HepG2 (cell line): ENCODE data around the gene RARA. TPM values are rescaled to one million over a fixed set of nuclear protein-coding genes. Genes with fewer than 3 reads are reported as not detected.
A peak's percentile ranks its signal among the peaks of the same experiment; 100 is the strongest.

Source experiments
- FOXJ3 ChIP-seq: sonication (generic); formaldehyde crosslinking; IDR thresholded peaks from 2 replicates; pipeline ENCODE4 v1.4.0; 2020; ENCODE audit warnings: missing genetic modification reagents, mild to moderate bottlenecking, borderline replicate concordance
- JUND ChIP-seq: sonication (generic); formaldehyde crosslinking; IDR thresholded peaks from 2 replicates; pipeline ENCODE4 v1.8.0; 2022; ENCODE audit warnings: mild to moderate bottlenecking, missing genetic modification reagents
- KDM3A ChIP-seq: IDR thresholded peaks from 2 replicates; pipeline ENCODE4 v1.6.1; 2018; ENCODE audit warnings: low read depth, missing compliant biosample characterization
- MED8 ChIP-seq: sonication (generic); formaldehyde crosslinking; IDR thresholded peaks from 2 replicates; pipeline ENCODE4 v1.8.1; 2023; ENCODE audit warnings: mild to moderate bottlenecking, missing genetic modification reagents; ENCODE audit not compliant: insufficient replicate concordance
- POLR2G ChIP-seq: fragments of 200-400 bp; formaldehyde crosslinking; IDR thresholded peaks from 2 replicates; pipeline ENCODE4 v1.6.1; 2018; ENCODE audit warnings: mild to moderate bottlenecking, low read depth, low read length, moderate library complexity
- SNAPC5 ChIP-seq: sonication (generic); formaldehyde crosslinking; IDR thresholded peaks from 2 replicates; pipeline ENCODE4 v1.8.1; 2023; ENCODE audit warnings: mild to moderate bottlenecking, missing genetic modification reagents, borderline replicate concordance
- TRIM24 ChIP-seq: sonication (generic); formaldehyde crosslinking; IDR thresholded peaks from 2 replicates; pipeline ENCODE4 v1.8.0; 2022; ENCODE audit warnings: mild to moderate bottlenecking, missing genetic modification reagents
- ZBTB33 ChIP-seq: sonication (generic); formaldehyde crosslinking; IDR thresholded peaks from 2 replicates; pipeline ENCODE4 v1.4.0; 2020; ENCODE audit warnings: missing genetic modification reagents
- ZMAT3 ChIP-seq: sonication (generic); formaldehyde crosslinking; conservative IDR thresholded peaks from 2 replicates; pipeline ENCODE4 v1.7.0; 2021; ENCODE audit warnings: missing genetic modification reagents
- ZNF142 ChIP-seq: sonication (generic); formaldehyde crosslinking; IDR thresholded peaks from 2 replicates; pipeline ENCODE4 v1.4.0; 2020; ENCODE audit warnings: missing genetic modification reagents
- ZNF260 ChIP-seq: sonication (generic); formaldehyde crosslinking; IDR thresholded peaks from 2 replicates; pipeline ENCODE4 v1.4.0; 2020; ENCODE audit warnings: missing genetic modification reagents, low read depth, mild to moderate bottlenecking, borderline replicate concordance
- ZNF263 ChIP-seq: sonication (generic); formaldehyde crosslinking; IDR thresholded peaks from 2 replicates; pipeline ENCODE4 v1.4.0; 2020; ENCODE audit warnings: missing genetic modification reagents
- ZNF746 ChIP-seq: sonication (generic); formaldehyde crosslinking; IDR thresholded peaks from 2 replicates; pipeline ENCODE4 v1.8.0; 2022; ENCODE audit warnings: mild to moderate bottlenecking, missing genetic modification reagents
- polyA plus RNA-seq, 8 experiments: library from polyadenylated mRNA; depleted of rRNA in 3 of 8; stranded (reverse) in 7 of 8; unstranded in 1 of 8; fragments of >200 nt; fragmentation: Illumina TruSeq in 4 of 8; extraction: Trizol in 4 of 8; gene quantifications; 2 replicates each; pipeline versions ENCODE4 v1.2.1 to v1.2.3, GENCODE V29; 2011 to 2016; ENCODE audit warnings: low read depth in 4 of 8, missing spikeins in 1 of 8, mixed read lengths in 1 of 8; ENCODE audit not compliant: insufficient read depth in 1 of 8
- total RNA-seq, 5 experiments: library from RNA; depleted of rRNA; stranded (reverse); fragments of >200 nt; fragmentation: Illumina TruSeq; extraction: Trizol; gene quantifications; 2 replicates each; pipeline ENCODE4 v1.2.3, GENCODE V29; 2016; ENCODE audit warnings: low read depth in 1 of 5
- TF ChIP-seq, protein P1 (sequence below): sonication (generic); formaldehyde crosslinking; conservative IDR thresholded peaks from 2 replicates; pipeline ENCODE4 v1.4.0; 2020; ENCODE audit warnings: mild to moderate bottlenecking, missing genetic modification reagents, moderate library complexity
- TF ChIP-seq, protein P2 (sequence below): sonication (generic); formaldehyde crosslinking; IDR thresholded peaks from 2 replicates; pipeline ENCODE4 v1.8.0; 2022; ENCODE audit warnings: missing genetic modification reagents, mild to moderate bottlenecking, inconsistent platforms, borderline replicate concordance

The RARA gene
- total and polyA plus RNA-seq, 2 of the 13 experiments (the other 11 are each of a cell fraction or from before 2014, with no cell fraction given) = 6.4 to 8.6 TPM

DNA sequence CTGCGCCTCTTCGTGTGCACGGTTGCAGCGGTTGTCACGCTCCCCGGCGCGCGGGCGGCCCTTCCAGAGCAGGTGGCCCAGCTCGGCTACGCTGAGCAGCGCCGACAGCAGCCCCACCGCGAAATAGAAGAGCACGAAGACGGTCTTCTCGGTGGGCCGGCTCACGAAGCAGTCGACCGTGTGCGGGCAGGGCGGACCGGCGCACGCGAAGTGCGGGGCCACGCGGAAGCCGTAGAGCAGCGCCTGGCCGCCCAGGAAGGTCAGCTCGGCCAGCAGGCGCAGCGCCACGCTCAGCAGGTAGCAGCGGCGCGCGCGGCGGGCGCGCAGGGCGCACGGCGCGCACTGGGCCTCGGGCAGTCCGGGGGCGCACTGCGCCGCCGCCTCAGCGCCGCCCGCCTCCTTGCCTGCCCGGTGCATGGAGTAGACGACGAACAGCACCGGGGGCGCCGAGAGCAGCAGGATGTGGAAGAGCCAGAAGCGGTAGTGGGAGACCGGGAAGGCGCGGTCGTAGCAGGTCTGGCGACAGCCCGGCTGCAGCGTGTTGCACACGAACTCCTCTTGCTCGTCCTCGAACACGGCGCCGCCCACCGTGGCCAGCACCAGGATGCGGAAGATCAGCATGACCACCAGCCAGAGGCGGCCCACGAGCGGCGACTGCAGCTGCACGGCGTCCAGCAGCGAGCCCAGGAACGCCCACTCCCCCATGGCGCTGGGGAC is 54.3 kb downstream of the RARA start (continued):
- TF ChIP-seq ZNF142 (no peak; the same call in 1 of the 2 replicates), ZMAT3 (no peak), ZBTB33 (CRISPR knock-in tag) (peak; percentile 50; the same call in 1 of the 2 replicates), POLR2G (no peak), ZNF746 (CRISPR knock-in tag) (peak; percentile 42; the same call in 1 of the 2 replicates), KDM3A (no peak), ZNF263 (0 out of 2 replicates have a peak, but pooled peaks have one; percentile 14), ZNF260 (CRISPR knock-in tag) (no peak), TRIM24 (no peak), JUND (CRISPR knock-in tag) (no peak), SNAPC5 (CRISPR knock-in tag) (no peak), MED8 (no peak), FOXJ3 (CRISPR knock-in tag) (no peak)
- TF ChIP-seq, protein P1, sequence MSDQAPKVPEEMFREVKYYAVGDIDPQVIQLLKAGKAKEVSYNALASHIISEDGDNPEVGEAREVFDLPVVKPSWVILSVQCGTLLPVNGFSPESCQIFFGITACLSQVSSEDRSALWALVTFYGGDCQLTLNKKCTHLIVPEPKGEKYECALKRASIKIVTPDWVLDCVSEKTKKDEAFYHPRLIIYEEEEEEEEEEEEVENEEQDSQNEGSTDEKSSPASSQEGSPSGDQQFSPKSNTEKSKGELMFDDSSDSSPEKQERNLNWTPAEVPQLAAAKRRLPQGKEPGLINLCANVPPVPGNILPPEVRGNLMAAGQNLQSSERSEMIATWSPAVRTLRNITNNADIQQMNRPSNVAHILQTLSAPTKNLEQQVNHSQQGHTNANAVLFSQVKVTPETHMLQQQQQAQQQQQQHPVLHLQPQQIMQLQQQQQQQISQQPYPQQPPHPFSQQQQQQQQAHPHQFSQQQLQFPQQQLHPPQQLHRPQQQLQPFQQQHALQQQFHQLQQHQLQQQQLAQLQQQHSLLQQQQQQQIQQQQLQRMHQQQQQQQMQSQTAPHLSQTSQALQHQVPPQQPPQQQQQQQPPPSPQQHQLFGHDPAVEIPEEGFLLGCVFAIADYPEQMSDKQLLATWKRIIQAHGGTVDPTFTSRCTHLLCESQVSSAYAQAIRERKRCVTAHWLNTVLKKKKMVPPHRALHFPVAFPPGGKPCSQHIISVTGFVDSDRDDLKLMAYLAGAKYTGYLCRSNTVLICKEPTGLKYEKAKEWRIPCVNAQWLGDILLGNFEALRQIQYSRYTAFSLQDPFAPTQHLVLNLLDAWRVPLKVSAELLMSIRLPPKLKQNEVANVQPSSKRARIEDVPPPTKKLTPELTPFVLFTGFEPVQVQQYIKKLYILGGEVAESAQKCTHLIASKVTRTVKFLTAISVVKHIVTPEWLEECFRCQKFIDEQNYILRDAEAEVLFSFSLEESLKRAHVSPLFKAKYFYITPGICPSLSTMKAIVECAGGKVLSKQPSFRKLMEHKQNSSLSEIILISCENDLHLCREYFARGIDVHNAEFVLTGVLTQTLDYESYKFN (CRISPR knock-in tag) = no peak
- TF ChIP-seq, protein P2, sequence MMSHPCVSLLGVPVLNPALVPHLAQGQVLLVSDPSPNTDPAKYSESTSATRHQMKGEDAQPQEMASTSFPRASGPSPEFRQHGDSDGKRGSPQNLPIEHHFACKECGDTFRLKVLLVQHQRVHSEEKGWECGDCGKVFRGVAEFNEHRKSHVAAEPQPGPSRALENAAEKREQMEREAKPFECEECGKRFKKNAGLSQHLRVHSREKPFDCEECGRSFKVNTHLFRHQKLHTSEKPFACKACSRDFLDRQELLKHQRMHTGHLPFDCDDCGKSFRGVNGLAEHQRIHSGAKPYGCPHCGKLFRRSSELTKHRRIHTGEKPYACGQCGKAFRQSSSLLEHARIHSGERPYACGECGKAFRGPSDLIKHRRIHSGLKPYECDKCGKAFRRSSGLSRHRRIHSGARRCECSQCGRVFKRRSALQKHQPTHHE (CRISPR knock-in tag) = no peak
